Bronchial epithelial cell (primary cell): ENCODE data around the gene SLC6A9. TPM values are rescaled to one million over a fixed set of nuclear protein-coding genes. Genes with fewer than 3 reads are reported as not detected.

ENCODE experiments used
- DNase-seq: peaks from one replicate; pipeline ENCODE4 v3.0.0-alpha.2; 2010; ENCODE audit warnings: low read depth
- FAIRE-seq: peaks from 2 replicates; lab custom pipeline; 2011; peaks lifted over from hg19 to GRCh38; lab: Jason Lieb, UNC
- H3K27me3 ChIP-seq: 2 replicates; pipeline ENCODE4 v1.5.1; 2011; ENCODE audit warnings: low read length; ENCODE audit not compliant: control insufficient read depth, insufficient read depth
- H3K36me3 ChIP-seq: 2 replicates; pipeline ENCODE4 v1.5.1; 2011; ENCODE audit warnings: low read length; ENCODE audit not compliant: control insufficient read depth, insufficient read depth
- H3K4me3 ChIP-seq: 2 replicates; pipeline ENCODE4 v1.5.1; 2011; ENCODE audit warnings: mild to moderate bottlenecking, low read depth, low read length, control low read depth
- CTCF ChIP-seq: IDR thresholded peaks from 2 replicates; pipeline ENCODE4 v1.5.1; 2011; ENCODE audit warnings: mild to moderate bottlenecking, moderate library complexity, low read length, control low read depth, inconsistent platforms; ENCODE audit not compliant: insufficient read depth, severe bottlenecking
- total RNA-seq: library from RNA; depleted of rRNA; stranded (reverse); fragments of >200 nt; gene quantifications from 2 replicates; pipeline ENCODE4 v1.2.1, GENCODE V29; 2014

The SLC6A9 gene
- total RNA-seq, 1 donor from 2014 or later = 13.4 TPM

- Histone ChIP-seq H3K4me3 (no peak overlapping the region), H3K36me3 (peaks cover 26% of the 10 kb centered on the region), H3K27me3 (no peaks in the 10 kb centered on the region)
- no peak for TF ChIP-seq CTCF
- FAIRE-seq = no peak
- DNase-seq = peak; percentile 89
Measured at GRCh38 chr1:44024903-44025525, 6.2 kb downstream of the SLC6A9 start.

- no peak for TF ChIP-seq CTCF
- Histone ChIP-seq H3K36me3 (peaks cover 29% of the 10 kb centered on the region), H3K27me3 (no peaks in the 10 kb centered on the region), H3K4me3 (no peak overlapping the region)
- DNase-seq = no peak
- no peak for FAIRE-seq
Measured at GRCh38 chr1:44024031-44024902, 7.0 kb downstream of the SLC6A9 start.

GRCh38 chr1:44021581-44022321 lies 9.5 kb downstream of the SLC6A9 start:
- Histone ChIP-seq H3K27me3 (no peaks in the 10 kb centered on the region), H3K4me3 (no peak overlapping the region), H3K36me3 (peaks cover 30% of the 10 kb centered on the region)
- no peak for TF ChIP-seq CTCF
- FAIRE-seq (peak; percentile 7), DNase-seq (no peak)

- FAIRE-seq = peak; percentile 82
- no peak for TF ChIP-seq CTCF
- H3K36me3 ChIP-seq = peaks cover 30% of the 10 kb centered on the region
- H3K27me3 ChIP-seq = no peaks in the 10 kb centered on the region
- no peak overlapping the region for H3K4me3 ChIP-seq
- no peak for DNase-seq
Measured at GRCh38 chr1:44021156-44021555, 10.1 kb downstream of the SLC6A9 start.

- DNase-seq (no peak), FAIRE-seq (peak; percentile 62)
- peaks cover 29% of the 10 kb centered on the region for H3K36me3 ChIP-seq
- no peak overlapping the region for H3K4me3 ChIP-seq
- no peaks in the 10 kb centered on the region for H3K27me3 ChIP-seq
- no peak for TF ChIP-seq CTCF
Measured at GRCh38 chr1:44020464-44020863, 10.8 kb downstream of the SLC6A9 start.
